Astrocyte of the spinal cord (primary cell): ENCODE measurements around the gene STK35.

Source experiments
- DNase-seq: peaks from one replicate; pipeline ENCODE4 v3.0.0; 2011; ENCODE audit warnings: low read depth, low spot score
- H3K4me3 ChIP-seq: 2 replicates; pipeline ENCODE4 v1.5.1; 2011; ENCODE audit warnings: low read depth, mild to moderate bottlenecking, low read length, moderate library complexity
- in situ Hi-C: cut with HindIII; loops from 2 replicates; pipeline ENCODE4 v1.10.0; 2017; ENCODE audit warnings: low sequenced_read_pairs
- TF ChIP-seq, protein P1 (sequence below): IDR thresholded peaks from 2 replicates; pipeline ENCODE4 v1.5.1; 2012; ENCODE audit warnings: low read depth, mild to moderate bottlenecking, low read length, inconsistent platforms

Gene STK35

DNA sequence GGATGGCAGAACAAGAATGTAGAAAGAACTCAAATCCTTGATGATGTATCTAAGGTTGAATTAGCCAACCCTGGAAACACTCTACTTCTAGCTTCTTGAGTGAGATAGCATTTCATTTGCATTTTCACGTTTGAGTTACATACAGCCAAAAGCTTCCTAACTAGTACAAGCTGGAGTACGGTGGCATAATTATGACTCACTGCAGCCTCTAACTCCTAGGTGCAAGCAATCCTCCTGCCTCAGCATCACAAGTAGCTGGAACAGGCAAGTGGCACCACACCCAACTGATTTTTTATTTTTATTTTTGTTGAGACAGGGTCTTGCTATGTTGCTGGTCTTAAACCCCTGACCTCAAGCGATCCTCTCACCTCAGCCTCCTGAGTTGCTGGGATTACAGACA lies 36.5 kb upstream of the STK35 start:
- H3K4me3 ChIP-seq, result no peak overlapping the region
- TF ChIP-seq, protein P1, sequence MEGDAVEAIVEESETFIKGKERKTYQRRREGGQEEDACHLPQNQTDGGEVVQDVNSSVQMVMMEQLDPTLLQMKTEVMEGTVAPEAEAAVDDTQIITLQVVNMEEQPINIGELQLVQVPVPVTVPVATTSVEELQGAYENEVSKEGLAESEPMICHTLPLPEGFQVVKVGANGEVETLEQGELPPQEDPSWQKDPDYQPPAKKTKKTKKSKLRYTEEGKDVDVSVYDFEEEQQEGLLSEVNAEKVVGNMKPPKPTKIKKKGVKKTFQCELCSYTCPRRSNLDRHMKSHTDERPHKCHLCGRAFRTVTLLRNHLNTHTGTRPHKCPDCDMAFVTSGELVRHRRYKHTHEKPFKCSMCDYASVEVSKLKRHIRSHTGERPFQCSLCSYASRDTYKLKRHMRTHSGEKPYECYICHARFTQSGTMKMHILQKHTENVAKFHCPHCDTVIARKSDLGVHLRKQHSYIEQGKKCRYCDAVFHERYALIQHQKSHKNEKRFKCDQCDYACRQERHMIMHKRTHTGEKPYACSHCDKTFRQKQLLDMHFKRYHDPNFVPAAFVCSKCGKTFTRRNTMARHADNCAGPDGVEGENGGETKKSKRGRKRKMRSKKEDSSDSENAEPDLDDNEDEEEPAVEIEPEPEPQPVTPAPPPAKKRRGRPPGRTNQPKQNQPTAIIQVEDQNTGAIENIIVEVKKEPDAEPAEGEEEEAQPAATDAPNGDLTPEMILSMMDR, result no peak
- in situ Hi-C loops, result no loop called here
- DNase-seq, result no peak

- in situ Hi-C loops, result no loop called here
- TF ChIP-seq, protein P1, result no peak
- no peak overlapping the region for H3K4me3 ChIP-seq
- no peak for DNase-seq
These were observed 35.0 kb upstream of the STK35 start for GRCh38 chr20:2066461-2067122.

- no peak overlapping the region for H3K4me3 ChIP-seq
- in situ Hi-C loops, result no loop called here
These were observed 20.9 kb upstream of the STK35 start for GRCh38 chr20:2080532-2081224.

DNA sequence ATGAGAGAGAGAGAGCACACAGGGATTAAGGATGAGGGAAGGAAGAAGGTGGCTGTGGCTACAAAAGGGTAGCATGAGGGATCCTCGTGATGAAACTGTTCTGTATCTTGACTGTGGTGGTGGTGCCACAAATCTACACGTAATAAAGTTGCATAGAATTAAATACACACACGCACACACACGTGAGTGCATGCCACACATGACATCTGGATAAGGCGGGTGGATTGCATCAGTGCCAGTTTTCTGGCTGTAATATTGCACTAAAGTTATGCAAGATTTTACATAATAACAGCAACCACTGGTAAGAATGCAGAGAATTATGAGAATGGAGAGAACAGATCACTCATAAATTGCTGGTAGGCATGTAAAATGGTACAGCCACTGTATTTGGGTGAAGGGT lies 16.9 kb upstream of the STK35 start:
- no peak for DNase-seq
- in situ Hi-C loops, result no loop called here
- TF ChIP-seq, protein P1, result no peak

More at GRCh38 chr20:2080532-2081224, 20.9 kb upstream of the STK35 start:
- no peak for DNase-seq
- TF ChIP-seq, protein P1, result no peak

DNA sequence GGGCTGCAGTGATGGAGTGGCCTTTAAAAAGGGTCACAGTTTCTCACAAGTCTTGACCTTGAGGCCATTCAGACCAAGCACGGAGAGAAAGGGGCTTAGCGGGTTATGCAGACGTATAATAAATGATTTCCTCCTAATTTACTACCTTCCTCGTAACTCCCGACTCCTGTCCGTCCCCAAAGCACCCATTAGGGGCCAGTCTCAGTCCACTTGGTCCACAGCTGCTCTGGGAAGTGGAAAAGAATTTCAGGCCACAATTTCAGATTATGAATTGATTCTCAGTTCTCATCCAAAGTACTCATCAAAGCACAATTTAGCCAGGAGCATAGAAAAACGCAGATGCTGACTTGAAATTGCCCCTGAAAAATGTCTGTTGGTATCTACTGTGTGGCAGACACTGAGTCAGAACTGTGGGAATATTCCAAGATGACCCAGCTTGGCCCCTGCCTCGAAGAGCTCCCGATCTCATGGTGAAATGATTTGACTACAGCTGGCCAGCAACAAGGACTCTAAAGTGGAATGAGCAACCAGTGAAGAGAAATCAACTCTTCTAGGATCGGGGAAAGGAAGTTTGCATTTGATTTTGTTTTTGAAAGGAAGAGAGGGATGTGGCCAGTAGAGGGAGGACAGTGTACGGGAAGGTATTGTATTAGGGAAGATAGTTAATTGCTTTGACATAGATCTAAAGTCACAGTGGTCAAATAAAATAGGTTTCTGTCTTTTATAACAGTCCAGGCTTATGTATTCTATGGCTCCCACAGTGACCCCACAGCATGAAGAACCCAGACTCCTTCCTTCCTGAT lies 15.2 kb upstream of the STK35 start:
- H3K4me3 ChIP-seq, result no peak overlapping the region
- TF ChIP-seq, protein P1, result no peak
- in situ Hi-C loops, result no loop called here
- no peak for DNase-seq

More for the DNA sequence above, 16.9 kb upstream of the STK35 start:
- no peak overlapping the region for H3K4me3 ChIP-seq

- H3K4me3 ChIP-seq, result no peak overlapping the region
- DNase-seq, result no peak
- TF ChIP-seq, protein P1, result no peak
- in situ Hi-C loops, result no loop called here
These were observed 14.6 kb upstream of the STK35 start for GRCh38 chr20:2086980-2087377.
